HG02943 (cell line): Measurements from ENCODE around the gene NOP14.
"Not testable (repeated sequence)": the region's sequence is repeated elsewhere in the genome, so short reads cannot be mapped to it uniquely, and the experiment has no call there.

Experiments
- ATAC-seq: cut with Tn5 transposase; IDR thresholded peaks from one replicate; pipeline ENCODE4 v1.9.1; 2021; ENCODE audit warnings: mild to moderate bottlenecking, low read depth, moderate library complexity; ENCODE audit not compliant: unreplicated experiment

NOP14 gene

GRCh38 chr4:2932951-2933565, 30.1 kb downstream of the NOP14 start:
- ATAC-seq = no peak

- ATAC-seq = no peak
Observed at GRCh38 chr4:2932321-2932950, 30.8 kb downstream of the NOP14 start.

GRCh38 chr4:2931512-2932301, 31.5 kb downstream of the NOP14 start:
- peak; percentile 35 for ATAC-seq

GRCh38 chr4:2930758-2931511, 32.3 kb downstream of the NOP14 start:
- no peak for ATAC-seq

GRCh38 chr4:2930135-2930757, 33.0 kb downstream of the NOP14 start:
- no peak for ATAC-seq

GRCh38 chr4:2929469-2929868, 33.7 kb downstream of the NOP14 start:
- no peak for ATAC-seq

- no peak for ATAC-seq
Observed at GRCh38 chr4:2928242-2929176, 34.7 kb downstream of the NOP14 start.

- ATAC-seq = no peak
Observed at GRCh38 chr4:2927696-2928075, 35.5 kb downstream of the NOP14 start.

GRCh38 chr4:2927016-2927695, 36.0 kb downstream of the NOP14 start:
- ATAC-seq = no peak

- ATAC-seq = no peak
Observed at GRCh38 chr4:2925931-2926860, 37.0 kb downstream of the NOP14 start.

GRCh38 chr4:2925496-2925895, 37.7 kb downstream of the NOP14 start:
- ATAC-seq = no peak

- no peak for ATAC-seq
Observed at GRCh38 chr4:2924765-2925301, 38.4 kb downstream of the NOP14 start.

GRCh38 chr4:2924286-2924685, 38.9 kb downstream of the NOP14 start:
- no peak for ATAC-seq

- ATAC-seq = no peak
Observed at GRCh38 chr4:2923668-2924173, 39.5 kb downstream of the NOP14 start.

GRCh38 chr4:2923141-2923551, 40.1 kb downstream of the NOP14 start:
- ATAC-seq = no peak

GRCh38 chr4:2922453-2923101, 40.6 kb downstream of the NOP14 start:
- ATAC-seq = not testable (repeated sequence)

GRCh38 chr4:2918714-2919113, 44.5 kb downstream of the NOP14 start:
- not testable (repeated sequence) for ATAC-seq
